OCI-LY7 (cell line): Measurements from ENCODE around the gene CAV3.

Experiments used
- EZH2phosphoT487 ChIP-seq: fragments of 200-600 bp; sonication (generic); IDR thresholded peaks from 2 replicates; pipeline ENCODE4 v1.6.1; 2018; ENCODE audit warnings: low read depth, borderline replicate concordance, mild to moderate bottlenecking, mixed run types, antibody characterized with exemption, low read length, moderate library complexity, mixed read lengths
- TF ChIP-seq, protein P1 (sequence below): fragments of 200-600 bp; sonication (generic); conservative IDR thresholded peaks from 2 replicates; pipeline ENCODE4 v1.5.1; 2014; ENCODE audit warnings: mild to moderate bottlenecking, antibody characterized with exemption, low read length, moderate library complexity, mixed read lengths

GRCh38 chr3:8769088-8769822, 35.7 kb downstream of the CAV3 start, which contains the start of gene OXTR:
- TF ChIP-seq, protein P1, sequence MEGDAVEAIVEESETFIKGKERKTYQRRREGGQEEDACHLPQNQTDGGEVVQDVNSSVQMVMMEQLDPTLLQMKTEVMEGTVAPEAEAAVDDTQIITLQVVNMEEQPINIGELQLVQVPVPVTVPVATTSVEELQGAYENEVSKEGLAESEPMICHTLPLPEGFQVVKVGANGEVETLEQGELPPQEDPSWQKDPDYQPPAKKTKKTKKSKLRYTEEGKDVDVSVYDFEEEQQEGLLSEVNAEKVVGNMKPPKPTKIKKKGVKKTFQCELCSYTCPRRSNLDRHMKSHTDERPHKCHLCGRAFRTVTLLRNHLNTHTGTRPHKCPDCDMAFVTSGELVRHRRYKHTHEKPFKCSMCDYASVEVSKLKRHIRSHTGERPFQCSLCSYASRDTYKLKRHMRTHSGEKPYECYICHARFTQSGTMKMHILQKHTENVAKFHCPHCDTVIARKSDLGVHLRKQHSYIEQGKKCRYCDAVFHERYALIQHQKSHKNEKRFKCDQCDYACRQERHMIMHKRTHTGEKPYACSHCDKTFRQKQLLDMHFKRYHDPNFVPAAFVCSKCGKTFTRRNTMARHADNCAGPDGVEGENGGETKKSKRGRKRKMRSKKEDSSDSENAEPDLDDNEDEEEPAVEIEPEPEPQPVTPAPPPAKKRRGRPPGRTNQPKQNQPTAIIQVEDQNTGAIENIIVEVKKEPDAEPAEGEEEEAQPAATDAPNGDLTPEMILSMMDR = peak; percentile 97
- no peak for TF ChIP-seq EZH2phosphoT487
